ENCODE measurements around the gene BID.

- TF ChIP-seq, protein P1, sequence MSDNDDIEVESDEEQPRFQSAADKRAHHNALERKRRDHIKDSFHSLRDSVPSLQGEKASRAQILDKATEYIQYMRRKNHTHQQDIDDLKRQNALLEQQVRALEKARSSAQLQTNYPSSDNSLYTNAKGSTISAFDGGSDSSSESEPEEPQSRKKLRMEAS (CRISPR knock-in tag; IDR thresholded peaks at IDR 0.05), result no peak
- no peak for TF ChIP-seq E2F4 (CRISPR knock-in tag; IDR thresholded peaks at IDR 0.05; ENCODE audit: borderline replicate concordance, low read depth)
- TF ChIP-seq, protein P2, sequence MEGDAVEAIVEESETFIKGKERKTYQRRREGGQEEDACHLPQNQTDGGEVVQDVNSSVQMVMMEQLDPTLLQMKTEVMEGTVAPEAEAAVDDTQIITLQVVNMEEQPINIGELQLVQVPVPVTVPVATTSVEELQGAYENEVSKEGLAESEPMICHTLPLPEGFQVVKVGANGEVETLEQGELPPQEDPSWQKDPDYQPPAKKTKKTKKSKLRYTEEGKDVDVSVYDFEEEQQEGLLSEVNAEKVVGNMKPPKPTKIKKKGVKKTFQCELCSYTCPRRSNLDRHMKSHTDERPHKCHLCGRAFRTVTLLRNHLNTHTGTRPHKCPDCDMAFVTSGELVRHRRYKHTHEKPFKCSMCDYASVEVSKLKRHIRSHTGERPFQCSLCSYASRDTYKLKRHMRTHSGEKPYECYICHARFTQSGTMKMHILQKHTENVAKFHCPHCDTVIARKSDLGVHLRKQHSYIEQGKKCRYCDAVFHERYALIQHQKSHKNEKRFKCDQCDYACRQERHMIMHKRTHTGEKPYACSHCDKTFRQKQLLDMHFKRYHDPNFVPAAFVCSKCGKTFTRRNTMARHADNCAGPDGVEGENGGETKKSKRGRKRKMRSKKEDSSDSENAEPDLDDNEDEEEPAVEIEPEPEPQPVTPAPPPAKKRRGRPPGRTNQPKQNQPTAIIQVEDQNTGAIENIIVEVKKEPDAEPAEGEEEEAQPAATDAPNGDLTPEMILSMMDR (IDR thresholded peaks at IDR 0.05), result no peak
- TF ChIP-seq NFE2L1 (CRISPR knock-in tag; IDR thresholded peaks at IDR 0.05), result no peak
- no peak for TF ChIP-seq KAT7 (CRISPR knock-in tag; IDR thresholded peaks at IDR 0.05; ENCODE audit: borderline replicate concordance)
Measured at GRCh38 chr22:17823226-17823625, 49.0 kb upstream of the BID start.

All from WTC11 (cell line).